H1 (cell line): ENCODE results near the gene WNK2. TPM values are rescaled to one million over a fixed set of nuclear protein-coding genes. Genes with fewer than 3 reads are reported as not detected.

Source experiments
- CHD1 ChIP-seq: IDR thresholded peaks from 2 replicates; pipeline ENCODE4 v1.6.1; 2012; ENCODE audit warnings: low read depth, low read length, improper control_type of control experiment
- PHF8 ChIP-seq: fragments of 200-600 bp; sonication (generic); conservative IDR thresholded peaks from 2 replicates; pipeline ENCODE4 v1.7.1; 2012; ENCODE audit warnings: low read depth, mild to moderate bottlenecking, inconsistent platforms, low read length, moderate library complexity
- TAF1 ChIP-seq: IDR thresholded peaks from 2 replicates; pipeline ENCODE4 v1.6.1; 2011; ENCODE audit warnings: mild to moderate bottlenecking, low read depth, low read length
- TAF7 ChIP-seq: optimal IDR thresholded peaks from 2 replicates; pipeline ENCODE3; 2011; ENCODE audit warnings: low read depth, mild to moderate bottlenecking, inconsistent platforms, low read length, moderate library complexity, borderline replicate concordance
- polyA plus RNA-seq, 7 experiments: library from polyadenylated mRNA; depleted of rRNA in 3 of 7; stranded (reverse) in 5 of 7; unstranded in 2 of 7; fragments of >200 nt in 5 of 7; fragments of 200-250 nt in 2 of 7; gene quantifications; 1 replicate in 5 of 7; 2 replicates in 1 of 7; 4 replicates in 1 of 7; pipeline versions ENCODE4 v1.2.1 to v1.2.3, GENCODE V29; 2011 to 2013; ENCODE audit warnings: missing spikeins in 2 of 7, mixed read lengths in 2 of 7
- total RNA-seq: library from RNA; stranded (reverse); fragmentation: NEBNext Ultra II Directional; extraction: Animal tissue kit (Norgen Biotek cat#: 25700); gene quantifications from 2 replicates; pipeline ENCODE4 v1.2.1, GENCODE V29; 2021
- TF ChIP-seq, protein P1 (sequence below): IDR thresholded peaks from 2 replicates; pipeline ENCODE4 v1.6.1; 2012; ENCODE audit warnings: inconsistent platforms
- TF ChIP-seq, protein P2 (sequence below): IDR thresholded peaks from 2 replicates; pipeline ENCODE4 v1.6.1; 2011; ENCODE audit warnings: low read length, improper control_type of control experiment

WNK2 gene
- total and polyA plus RNA-seq, 2 of the 8 experiments (the other 6 are each of a cell fraction or from before 2014, with no cell fraction given): 12.0 to 87.2 TPM

DNA sequence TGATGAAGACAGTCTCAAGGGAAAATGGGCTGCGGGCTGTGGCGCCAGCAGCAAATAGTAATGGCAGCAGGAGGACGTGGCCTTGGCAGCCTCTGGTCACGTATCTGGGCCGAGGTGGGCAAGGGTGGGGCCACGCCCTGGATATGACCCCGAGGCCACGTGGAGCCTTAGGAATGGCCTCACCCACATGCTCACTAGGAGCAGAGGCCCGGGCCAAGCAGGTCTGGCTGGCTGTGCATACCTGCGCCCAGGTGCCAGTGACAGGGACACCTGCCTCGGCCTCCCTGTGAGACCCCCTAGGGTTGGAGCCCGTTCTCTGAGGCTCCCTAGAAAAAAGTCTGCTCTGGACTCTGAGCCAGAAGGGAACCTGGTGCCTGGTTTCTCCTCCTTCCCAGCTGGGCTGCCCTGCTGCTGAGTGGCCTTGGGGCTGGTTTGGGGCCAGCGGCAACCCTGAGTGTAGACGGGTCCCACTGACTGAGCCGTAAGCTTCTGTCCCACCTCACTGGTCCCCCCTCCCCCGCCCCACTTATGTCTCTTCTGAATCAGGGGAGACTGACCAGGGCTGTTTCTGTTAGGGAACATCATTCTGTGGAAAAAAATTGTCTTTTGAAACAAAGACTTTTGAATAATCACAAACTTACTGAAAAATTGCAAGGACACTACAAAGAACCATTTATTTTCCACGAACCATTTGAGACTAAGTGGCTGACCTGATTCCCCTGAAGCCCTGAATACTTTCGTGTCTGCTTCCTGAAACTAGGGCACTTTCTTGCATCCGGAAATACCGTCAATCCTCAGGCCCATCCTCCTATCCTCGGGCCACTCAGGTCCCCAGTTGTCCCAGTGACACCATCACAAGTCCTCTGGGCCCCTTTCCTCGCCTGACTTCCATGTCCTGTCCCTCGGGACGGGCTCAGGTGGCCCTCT lies 60.8 kb downstream of the WNK2 start (continued):
- TF ChIP-seq PHF8 (no peak), TAF7 (no peak), TAF1 (no peak), CHD1 (no peak)
- TF ChIP-seq, protein P1, sequence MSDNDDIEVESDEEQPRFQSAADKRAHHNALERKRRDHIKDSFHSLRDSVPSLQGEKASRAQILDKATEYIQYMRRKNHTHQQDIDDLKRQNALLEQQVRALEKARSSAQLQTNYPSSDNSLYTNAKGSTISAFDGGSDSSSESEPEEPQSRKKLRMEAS: no peak
- TF ChIP-seq, protein P2, sequence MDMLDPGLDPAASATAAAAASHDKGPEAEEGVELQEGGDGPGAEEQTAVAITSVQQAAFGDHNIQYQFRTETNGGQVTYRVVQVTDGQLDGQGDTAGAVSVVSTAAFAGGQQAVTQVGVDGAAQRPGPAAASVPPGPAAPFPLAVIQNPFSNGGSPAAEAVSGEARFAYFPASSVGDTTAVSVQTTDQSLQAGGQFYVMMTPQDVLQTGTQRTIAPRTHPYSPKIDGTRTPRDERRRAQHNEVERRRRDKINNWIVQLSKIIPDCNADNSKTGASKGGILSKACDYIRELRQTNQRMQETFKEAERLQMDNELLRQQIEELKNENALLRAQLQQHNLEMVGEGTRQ: no peak
